ENCODE measurements around the gene STIM2. TPM values are rescaled to one million over a fixed set of nuclear protein-coding genes. Genes with fewer than 3 reads are reported as not detected.

The STIM2 gene
- total and polyA plus RNA-seq, 10 of the 15 experiments (the other 5 are each of a cell fraction or from before 2014, with no cell fraction given), result 4.7 to 41.5 (median 16.9) TPM

DNA sequence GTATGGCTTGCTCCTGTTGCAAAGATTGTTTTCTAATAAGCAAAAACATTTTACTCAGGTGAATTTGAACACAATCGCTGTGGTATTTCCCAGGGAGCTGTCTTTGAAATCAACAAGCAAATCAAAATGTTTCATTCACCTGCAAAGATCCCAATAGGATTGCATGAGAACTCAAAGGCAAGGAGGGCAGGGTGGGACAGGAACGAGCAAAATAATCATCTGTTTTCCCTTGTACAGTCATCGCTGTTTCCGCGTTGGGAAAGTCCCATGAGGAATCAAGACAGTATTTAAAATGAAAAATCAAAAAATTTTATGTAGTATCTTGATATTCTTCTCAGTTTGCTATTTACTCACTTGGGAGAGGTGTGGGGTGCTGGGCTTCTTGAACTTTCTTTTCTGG, 198.8 kb downstream of the STIM2 start (continued):
- no peak for TF ChIP-seq CREB1 (IDR thresholded peaks at IDR 0.05; ENCODE audit: low read depth)

DNA sequence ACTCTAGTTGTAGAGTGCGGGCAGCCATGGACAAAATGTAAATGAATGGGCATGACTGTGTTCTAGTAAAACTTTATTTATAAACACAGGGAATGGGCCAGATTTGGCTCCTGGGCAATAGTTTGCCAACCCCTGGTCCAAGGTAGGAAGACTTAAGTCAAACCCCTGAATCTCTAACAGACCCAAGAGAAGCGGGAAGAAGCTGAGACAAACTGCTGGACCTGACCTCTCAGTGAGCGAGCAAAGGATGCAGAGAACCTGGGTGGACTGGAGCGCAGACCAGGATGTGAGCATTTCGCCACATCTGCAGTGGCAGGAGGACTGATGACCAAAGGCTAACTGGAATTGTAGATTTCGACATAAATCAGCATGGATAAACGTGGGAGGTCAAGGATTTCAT, 201.6 kb downstream of the STIM2 start:
- no peak overlapping the region for H3K27ac ChIP-seq (ENCODE audit: control insufficient read depth, insufficient read depth)
- no peak for FAIRE-seq
- in situ Hi-C loops (cut with MboI), result no loop called here
- no peak overlapping the region for H3K4me3 ChIP-seq
- H3K36me3 ChIP-seq (ENCODE audit: control insufficient read depth in 2 of 2, insufficient read depth in 2 of 2, low read length in 1 of 2), result no peaks in the 10 kb centered on the region
- no peak for ATAC-seq
- no peaks in the 10 kb centered on the region for H4K20me1 ChIP-seq (ENCODE audit: control insufficient read depth, insufficient read depth)
- no peak overlapping the region for H3K4me2 ChIP-seq (ENCODE audit: control insufficient read depth, insufficient read depth)
- SMC1A ChIA-PET (ENCODE audit: uncharacterized antibody, unreplicated experiment), result interaction anchor here (1.0 kb wide), 1 partner anchor 13 kb away, joined by 3 read pairs; no protein-coding TSS in a partner anchor
- 26% methylated on average over 7 of the region's 7 CpGs for WGBS (ENCODE audit: insufficient coverage, insufficient replicate concordance, low lambda C conversion rate, missing lambda C conversion rate)
- no peak for DNase-seq (ENCODE audit: low read depth, low spot score)
- no TSS peak for BruUV-seq (replicated peaks)
- no peak overlapping the region for H3K9ac ChIP-seq (ENCODE audit: control insufficient read depth, insufficient read depth, low read length)
- H3K79me2 ChIP-seq (ENCODE audit: control insufficient read depth, insufficient read depth, low read length), result no peaks in the 10 kb centered on the region
- CTCF ChIA-PET, result no interaction called here
- H3K9me3 ChIP-seq (replicated peaks; ENCODE audit: control insufficient read depth, insufficient read depth, low read length), result no peaks in the 10 kb centered on the region
- RAD21 ChIA-PET (ENCODE audit: unreplicated experiment), result no interaction called here
- H3K27me3 ChIP-seq (replicated peaks in 1 of 2; ENCODE audit: control insufficient read depth in 2 of 2, insufficient read depth in 2 of 2, low read length in 1 of 2), result peaks cover 0 to 4% of the 10 kb centered on the region in 2 experiments; a peak in 2 of 4 replicates
- H3K4me1 ChIP-seq (ENCODE audit: control insufficient read depth, insufficient read depth, low read length), result no peaks in the 10 kb centered on the region
- H2AFZ ChIP-seq (ENCODE audit: control insufficient read depth, low read depth, low read length), result no peak overlapping the region
- POLR2A ChIA-PET, result no interaction called here
- intact Hi-C loops (cut with micrococcal nuclease; ENCODE audit: unreplicated experiment), result no loop called here
- TF ChIP-seq CUX1 (IDR thresholded peaks at IDR 0.05; ENCODE audit: insufficient replicate concordance, low read depth, low read length), result no peak
- TF ChIP-seq RFX5 (IDR thresholded peaks at IDR 0.05; ENCODE audit: low read depth, low read length), result no peak
- TF ChIP-seq SMARCA5 (IDR thresholded peaks at IDR 0.05), result no peak
- TF ChIP-seq ASH2L (IDR thresholded peaks at IDR 0.05; ENCODE audit: borderline replicate concordance, low read depth), result no peak
- no peak for TF ChIP-seq POU2F2 (IDR thresholded peaks at IDR 0.05; ENCODE audit: borderline replicate concordance, low read depth, low read length)
- no peak for TF ChIP-seq FOXK2 (IDR thresholded peaks at IDR 0.05)
- TF ChIP-seq RUNX3 (IDR thresholded peaks at IDR 0.05; ENCODE audit: low read length), result no peak
- no peak for TF ChIP-seq WRNIP1 (IDR thresholded peaks at IDR 0.05; ENCODE audit: borderline replicate concordance, low read depth, low read length)
- TF ChIP-seq GATAD2B (conservative IDR thresholded peaks at IDR 0.05; ENCODE audit: low read depth), result no peak
- TF ChIP-seq, protein P1, sequence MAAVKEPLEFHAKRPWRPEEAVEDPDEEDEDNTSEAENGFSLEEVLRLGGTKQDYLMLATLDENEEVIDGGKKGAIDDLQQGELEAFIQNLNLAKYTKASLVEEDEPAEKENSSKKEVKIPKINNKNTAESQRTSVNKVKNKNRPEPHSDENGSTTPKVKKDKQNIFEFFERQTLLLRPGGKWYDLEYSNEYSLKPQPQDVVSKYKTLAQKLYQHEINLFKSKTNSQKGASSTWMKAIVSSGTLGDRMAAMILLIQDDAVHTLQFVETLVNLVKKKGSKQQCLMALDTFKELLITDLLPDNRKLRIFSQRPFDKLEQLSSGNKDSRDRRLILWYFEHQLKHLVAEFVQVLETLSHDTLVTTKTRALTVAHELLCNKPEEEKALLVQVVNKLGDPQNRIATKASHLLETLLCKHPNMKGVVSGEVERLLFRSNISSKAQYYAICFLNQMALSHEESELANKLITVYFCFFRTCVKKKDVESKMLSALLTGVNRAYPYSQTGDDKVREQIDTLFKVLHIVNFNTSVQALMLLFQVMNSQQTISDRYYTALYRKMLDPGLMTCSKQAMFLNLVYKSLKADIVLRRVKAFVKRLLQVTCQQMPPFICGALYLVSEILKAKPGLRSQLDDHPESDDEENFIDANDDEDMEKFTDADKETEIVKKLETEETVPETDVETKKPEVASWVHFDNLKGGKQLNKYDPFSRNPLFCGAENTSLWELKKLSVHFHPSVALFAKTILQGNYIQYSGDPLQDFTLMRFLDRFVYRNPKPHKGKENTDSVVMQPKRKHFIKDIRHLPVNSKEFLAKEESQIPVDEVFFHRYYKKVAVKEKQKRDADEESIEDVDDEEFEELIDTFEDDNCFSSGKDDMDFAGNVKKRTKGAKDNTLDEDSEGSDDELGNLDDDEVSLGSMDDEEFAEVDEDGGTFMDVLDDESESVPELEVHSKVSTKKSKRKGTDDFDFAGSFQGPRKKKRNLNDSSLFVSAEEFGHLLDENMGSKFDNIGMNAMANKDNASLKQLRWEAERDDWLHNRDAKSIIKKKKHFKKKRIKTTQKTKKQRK (IDR thresholded peaks at IDR 0.05; ENCODE audit: low read depth, low read length), result no peak
- no peak for TF ChIP-seq NBN (IDR thresholded peaks at IDR 0.05)
- no peak for TF ChIP-seq JUND (IDR thresholded peaks at IDR 0.05; ENCODE audit: low read depth, low read length)
- no peak for TF ChIP-seq E2F4 (IDR thresholded peaks at IDR 0.05; ENCODE audit: low read depth, low read length)
- no peak for TF ChIP-seq POLR2AphosphoS5 (IDR thresholded peaks at IDR 0.05; ENCODE audit: low read length)
- TF ChIP-seq ZZZ3 (IDR thresholded peaks at IDR 0.05; ENCODE audit: control insufficient read depth, insufficient read length, low read depth), result no peak

Data from GM12878 (cell line).